ENCODE measurements around the gene FHOD3. TPM values are rescaled to one million over a fixed set of nuclear protein-coding genes. Genes with fewer than 3 reads are reported as not detected.

The FHOD3 gene
- total RNA-seq, 4 donors from 2014 or later, result 0.26 to 13.8 (median 4.9) TPM; not detected in 1

- DNase-seq, result no peak
- TF ChIP-seq CTCF (IDR thresholded peaks at IDR 0.05), result no peak
- no peak for TF ChIP-seq POLR2A (IDR thresholded peaks at IDR 0.05)
- Histone ChIP-seq H3K4me3 (no peak overlapping the region), H3K4me1 (no peaks in the 10 kb centered on the region), H3K27ac (no peak overlapping the region), H3K36me3 (no peaks in the 10 kb centered on the region), H3K9me3 (no peaks in the 10 kb centered on the region), H3K27me3 (no peaks in the 10 kb centered on the region)
- intact Hi-C loops (cut with DNase I; ENCODE audit: low total_unique reads), result no loop called here
These were observed 338.8 kb downstream of the FHOD3 start for GRCh38 chr18:36636237-36636817.

DNA sequence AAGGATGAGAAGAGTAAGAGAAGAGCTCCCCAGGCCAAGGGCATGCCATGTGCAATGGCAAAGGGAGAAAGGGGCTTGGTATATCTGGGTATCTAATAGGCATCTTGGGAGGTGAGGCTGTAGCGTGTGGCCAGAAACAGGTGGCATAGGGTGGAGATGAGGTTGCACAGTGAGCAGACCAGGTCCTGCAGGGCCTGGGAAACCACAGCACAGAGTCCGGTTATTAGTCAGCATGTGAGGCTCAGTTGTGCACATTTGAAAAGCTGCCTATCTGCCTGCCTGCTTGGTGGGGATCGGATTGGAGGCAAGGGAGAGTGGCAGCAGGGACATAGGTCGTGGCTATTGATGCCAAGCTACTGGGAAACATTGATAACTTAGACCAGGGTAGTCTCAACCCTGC lies 340.7 kb downstream of the FHOD3 start:
- TF ChIP-seq CTCF (IDR thresholded peaks at IDR 0.05), result no peak
- TF ChIP-seq POLR2A (IDR thresholded peaks at IDR 0.05), result no peak
- no peaks in the 10 kb centered on the region for H3K4me1 ChIP-seq
- no peaks in the 10 kb centered on the region for H3K36me3 ChIP-seq
- DNase-seq, result no peak
- H3K9me3 ChIP-seq, result no peaks in the 10 kb centered on the region
- H3K27ac ChIP-seq, result no peak overlapping the region
- no peak overlapping the region for H3K4me3 ChIP-seq
- no peaks in the 10 kb centered on the region for H3K27me3 ChIP-seq
- intact Hi-C loops (cut with DNase I; ENCODE audit: low total_unique reads), result no loop called here

DNA sequence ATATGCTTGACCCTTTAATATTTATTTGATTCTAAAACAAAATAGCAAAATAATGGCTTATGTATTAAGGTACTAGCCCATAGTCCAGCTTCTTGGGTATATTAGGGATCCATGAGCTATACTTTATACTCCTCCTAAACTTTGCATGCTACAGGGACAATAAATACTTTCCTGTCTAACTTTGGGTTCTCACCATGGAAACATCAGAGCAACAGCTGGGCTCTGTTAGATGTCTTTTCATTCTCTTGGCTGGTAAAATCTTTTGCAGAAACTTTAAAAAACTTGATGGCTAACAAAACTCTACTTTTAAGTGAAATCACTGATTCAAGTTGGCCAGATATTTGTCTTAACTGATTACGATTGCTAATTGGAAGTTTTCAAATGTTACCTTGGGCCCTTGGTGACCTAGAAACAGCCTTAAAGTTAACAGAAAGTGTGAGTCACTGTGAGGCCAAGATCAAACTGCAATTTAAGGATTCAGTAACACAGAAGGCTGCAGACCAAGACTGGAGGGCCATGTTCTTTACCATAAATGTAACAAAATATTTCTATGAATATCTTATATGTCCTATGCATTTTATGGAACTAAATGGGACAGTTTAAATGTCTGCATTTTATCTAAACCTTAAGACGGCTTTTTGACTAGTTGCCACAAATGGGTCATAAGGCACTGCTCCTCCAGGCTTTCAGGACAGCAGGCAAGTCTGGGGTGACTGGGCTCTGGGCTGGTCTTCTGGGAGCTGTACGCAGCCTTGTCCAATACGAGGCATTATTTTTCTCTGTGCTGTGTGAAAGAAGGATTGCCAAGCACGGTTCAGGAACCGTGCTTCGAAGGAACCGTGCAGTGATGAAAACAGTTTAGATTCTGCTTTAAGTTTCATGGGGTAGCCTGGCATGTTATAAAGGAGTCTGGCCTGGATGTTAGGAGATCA lies 342.8 kb downstream of the FHOD3 start:
- Histone ChIP-seq H3K27ac (no peak overlapping the region), H3K36me3 (no peaks in the 10 kb centered on the region), H3K4me1 (no peaks in the 10 kb centered on the region), H3K27me3 (no peaks in the 10 kb centered on the region), H3K9me3 (no peaks in the 10 kb centered on the region), H3K4me3 (no peak overlapping the region)
- intact Hi-C loops (cut with DNase I; ENCODE audit: low total_unique reads), result no loop called here
- no peak for DNase-seq
- TF ChIP-seq CTCF (IDR thresholded peaks at IDR 0.05) (no peak), POLR2A (IDR thresholded peaks at IDR 0.05) (no peak)

- Histone ChIP-seq H3K4me1 (no peaks in the 10 kb centered on the region), H3K27ac (no peak overlapping the region), H3K27me3 (no peaks in the 10 kb centered on the region), H3K36me3 (no peaks in the 10 kb centered on the region), H3K4me3 (no peak overlapping the region), H3K9me3 (no peaks in the 10 kb centered on the region)
- no peak for DNase-seq
- TF ChIP-seq CTCF (IDR thresholded peaks at IDR 0.05), result no peak
- no peak for TF ChIP-seq POLR2A (IDR thresholded peaks at IDR 0.05)
- intact Hi-C loops (cut with DNase I; ENCODE audit: low total_unique reads), result no loop called here
These were observed 345.5 kb downstream of the FHOD3 start for GRCh38 chr18:36643061-36643460.

GRCh38 chr18:36648803-36649202 lies 351.3 kb downstream of the FHOD3 start:
- no peaks in the 10 kb centered on the region for H3K9me3 ChIP-seq
- no peak for DNase-seq
- H3K27ac ChIP-seq, result no peak overlapping the region
- H3K36me3 ChIP-seq, result no peaks in the 10 kb centered on the region
- intact Hi-C loops (cut with DNase I; ENCODE audit: low total_unique reads), result no loop called here
- no peaks in the 10 kb centered on the region for H3K4me1 ChIP-seq
- no peak overlapping the region for H3K4me3 ChIP-seq
- TF ChIP-seq POLR2A (IDR thresholded peaks at IDR 0.05) (no peak), CTCF (IDR thresholded peaks at IDR 0.05) (no peak)
- H3K27me3 ChIP-seq, result no peaks in the 10 kb centered on the region

Data from uterus (tissue), 4 donors.